ENCODE measurements around the gene RANBP17.

RANBP17 gene

DNA sequence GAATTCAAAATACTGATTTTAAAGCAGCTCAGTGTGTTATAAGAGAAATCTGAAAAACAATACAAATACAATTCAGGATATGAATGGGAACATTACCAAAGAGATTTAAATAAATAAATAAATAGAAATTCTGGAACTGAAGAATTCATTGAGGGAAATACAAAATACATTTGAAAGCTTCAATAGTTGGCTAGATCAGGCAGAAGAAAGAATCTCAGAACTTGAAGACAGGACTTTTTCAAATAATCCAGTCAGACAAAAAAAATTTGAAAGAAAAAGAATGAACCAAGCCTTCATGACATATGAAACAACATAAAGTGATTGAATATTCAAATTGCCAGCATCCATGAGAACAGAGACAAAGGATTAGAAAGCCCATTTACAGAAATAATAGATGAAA lies 387.6 kb downstream of the RANBP17 start:
- Histone ChIP-seq H3K9ac (no peak overlapping the region), H3K4me3 (ENCODE audit: low read depth, low read length) (no peak overlapping the region), H3K4me2 (ENCODE audit: low read length) (no peak overlapping the region), H3K4me1 (no peaks in the 10 kb centered on the region), H3K9me3 (ENCODE audit: control insufficient read depth, low read length) (no peaks in the 10 kb centered on the region), H3K36me3 (ENCODE audit: control insufficient read depth, insufficient read depth, low read length) (no peaks in the 10 kb centered on the region), H3K27me3 (ENCODE audit: control insufficient read depth, insufficient read depth, low read length) (no peaks in the 10 kb centered on the region), H3K79me2 (no peaks in the 10 kb centered on the region), H3K27ac (no peak overlapping the region), H2AFZ (no peak overlapping the region)
- TF ChIP-seq, protein P1, sequence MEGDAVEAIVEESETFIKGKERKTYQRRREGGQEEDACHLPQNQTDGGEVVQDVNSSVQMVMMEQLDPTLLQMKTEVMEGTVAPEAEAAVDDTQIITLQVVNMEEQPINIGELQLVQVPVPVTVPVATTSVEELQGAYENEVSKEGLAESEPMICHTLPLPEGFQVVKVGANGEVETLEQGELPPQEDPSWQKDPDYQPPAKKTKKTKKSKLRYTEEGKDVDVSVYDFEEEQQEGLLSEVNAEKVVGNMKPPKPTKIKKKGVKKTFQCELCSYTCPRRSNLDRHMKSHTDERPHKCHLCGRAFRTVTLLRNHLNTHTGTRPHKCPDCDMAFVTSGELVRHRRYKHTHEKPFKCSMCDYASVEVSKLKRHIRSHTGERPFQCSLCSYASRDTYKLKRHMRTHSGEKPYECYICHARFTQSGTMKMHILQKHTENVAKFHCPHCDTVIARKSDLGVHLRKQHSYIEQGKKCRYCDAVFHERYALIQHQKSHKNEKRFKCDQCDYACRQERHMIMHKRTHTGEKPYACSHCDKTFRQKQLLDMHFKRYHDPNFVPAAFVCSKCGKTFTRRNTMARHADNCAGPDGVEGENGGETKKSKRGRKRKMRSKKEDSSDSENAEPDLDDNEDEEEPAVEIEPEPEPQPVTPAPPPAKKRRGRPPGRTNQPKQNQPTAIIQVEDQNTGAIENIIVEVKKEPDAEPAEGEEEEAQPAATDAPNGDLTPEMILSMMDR (IDR thresholded peaks at IDR 0.05), result no peak

DNA sequence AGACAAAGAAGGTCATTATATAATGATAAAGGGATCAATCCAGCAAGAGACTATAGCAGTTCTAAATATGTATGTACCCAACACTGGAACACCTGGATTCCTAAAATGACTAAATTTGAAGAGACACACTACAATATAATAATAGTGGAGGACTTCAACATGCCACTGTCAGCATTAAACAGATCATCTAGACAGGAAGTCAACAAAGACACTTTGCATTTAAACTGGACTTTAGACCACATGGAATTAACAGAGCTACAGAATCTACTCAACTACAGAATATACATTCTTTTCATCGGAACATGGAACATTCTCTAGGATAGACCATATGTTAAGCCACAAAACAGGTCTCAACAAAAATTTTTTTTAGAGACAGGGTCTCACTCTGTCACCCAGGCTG lies 388.9 kb downstream of the RANBP17 start:
- Histone ChIP-seq H3K79me2 (no peaks in the 10 kb centered on the region), H3K36me3 (ENCODE audit: control insufficient read depth, insufficient read depth, low read length) (no peaks in the 10 kb centered on the region)

DNA sequence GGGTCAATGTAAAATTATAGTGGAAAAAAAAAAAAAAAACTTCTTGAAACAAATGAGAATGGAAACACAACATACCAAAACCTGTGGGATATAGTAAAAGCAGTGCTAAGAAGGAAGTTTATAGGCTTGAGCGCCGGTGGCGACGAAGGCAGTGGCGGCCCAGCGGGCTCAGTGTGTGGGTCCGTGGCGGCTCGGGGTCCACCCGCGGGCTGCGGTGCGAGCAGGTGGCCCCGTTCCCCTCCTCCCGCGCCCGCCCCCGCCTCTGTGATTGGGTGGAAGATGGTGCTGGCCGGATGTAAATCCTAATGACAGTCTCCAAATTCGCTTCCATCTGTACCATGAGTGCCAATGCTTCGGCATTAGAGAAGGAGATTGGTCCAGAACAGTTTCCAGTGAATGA lies 389.7 kb downstream of the RANBP17 start:
- Histone ChIP-seq H3K4me2 (ENCODE audit: low read length) (no peak overlapping the region), H3K27me3 (ENCODE audit: control insufficient read depth, insufficient read depth, low read length) (no peaks in the 10 kb centered on the region), H3K9ac (no peak overlapping the region), H2AFZ (no peak overlapping the region), H3K27ac (no peak overlapping the region), H3K36me3 (ENCODE audit: control insufficient read depth, insufficient read depth, low read length) (no peaks in the 10 kb centered on the region), H3K4me1 (no peaks in the 10 kb centered on the region), H3K79me2 (no peaks in the 10 kb centered on the region), H3K4me3 (ENCODE audit: low read depth, low read length) (no peak overlapping the region), H3K9me3 (ENCODE audit: control insufficient read depth, low read length) (no peaks in the 10 kb centered on the region)
- TF ChIP-seq, protein P1 (IDR thresholded peaks at IDR 0.05), result no peak

More for the DNA sequence above, 388.9 kb downstream of the RANBP17 start:
- Histone ChIP-seq H3K27me3 (ENCODE audit: control insufficient read depth, insufficient read depth, low read length) (no peaks in the 10 kb centered on the region), H3K4me3 (ENCODE audit: low read depth, low read length) (no peak overlapping the region), H3K9me3 (ENCODE audit: control insufficient read depth, low read length) (no peaks in the 10 kb centered on the region), H2AFZ (no peak overlapping the region), H3K9ac (no peak overlapping the region), H3K4me1 (no peaks in the 10 kb centered on the region), H3K4me2 (ENCODE audit: low read length) (no peak overlapping the region), H3K27ac (no peak overlapping the region)
- TF ChIP-seq, protein P1 (IDR thresholded peaks at IDR 0.05), result no peak

DNA sequence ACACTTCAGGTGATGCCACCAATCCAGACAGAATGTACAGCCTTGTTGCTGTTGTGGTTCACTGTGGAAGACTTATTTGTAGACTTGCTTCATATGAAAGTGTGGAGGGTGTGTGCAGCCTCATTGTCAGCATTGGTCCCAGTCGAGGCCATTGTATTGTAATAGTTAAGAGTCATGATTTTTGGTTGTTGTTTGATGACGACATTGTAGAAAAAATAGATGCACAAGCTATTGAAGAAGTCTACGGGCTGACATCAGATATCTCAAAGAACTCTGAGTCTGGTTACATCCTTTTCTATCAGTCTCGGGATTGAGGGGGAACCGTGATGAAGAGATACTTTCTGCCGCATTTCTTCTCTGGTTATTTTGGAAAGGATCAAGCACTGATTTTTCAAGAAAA lies 390.9 kb downstream of the RANBP17 start:
- TF ChIP-seq, protein P1 (IDR thresholded peaks at IDR 0.05), result no peak
- Histone ChIP-seq H3K27me3 (ENCODE audit: control insufficient read depth, insufficient read depth, low read length) (no peaks in the 10 kb centered on the region), H3K36me3 (ENCODE audit: control insufficient read depth, insufficient read depth, low read length) (no peaks in the 10 kb centered on the region), H3K79me2 (no peaks in the 10 kb centered on the region), H3K9me3 (ENCODE audit: control insufficient read depth, low read length) (no peaks in the 10 kb centered on the region), H3K4me2 (ENCODE audit: low read length) (no peak overlapping the region), H2AFZ (no peak overlapping the region), H3K9ac (no peak overlapping the region), H3K4me3 (ENCODE audit: low read depth, low read length) (no peak overlapping the region), H3K27ac (no peak overlapping the region), H3K4me1 (no peaks in the 10 kb centered on the region)

DNA sequence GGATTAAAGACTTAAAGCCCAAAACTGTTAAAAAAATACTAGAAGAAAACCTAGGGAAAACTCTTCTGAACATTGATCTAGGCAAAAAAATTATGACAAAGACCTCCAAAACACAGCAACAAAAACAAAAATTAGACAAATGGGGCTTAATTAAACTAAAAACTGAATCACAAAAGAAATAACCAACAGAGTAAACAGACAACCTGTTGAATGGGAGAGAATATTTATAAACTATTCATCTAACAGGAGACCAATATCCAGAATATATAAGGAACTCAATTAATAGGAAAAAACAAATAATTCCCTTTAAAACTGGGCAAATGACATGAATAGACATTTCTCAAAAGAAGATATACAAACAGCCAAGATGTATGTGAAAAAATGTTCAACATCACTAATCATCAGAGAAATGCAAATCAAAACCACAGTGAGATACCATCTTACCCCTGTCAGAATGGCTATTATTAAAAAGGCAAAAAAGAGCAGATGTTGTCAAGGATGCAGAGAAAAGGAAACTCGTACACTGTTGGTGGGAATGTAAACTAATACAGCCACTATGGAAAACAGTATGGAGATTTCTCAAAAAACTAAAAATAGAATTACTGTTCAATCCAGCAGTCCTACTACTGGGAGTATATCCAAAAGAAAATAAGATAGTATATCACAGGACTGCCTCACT lies 397.1 kb downstream of the RANBP17 start:
- TF ChIP-seq, protein P1 (IDR thresholded peaks at IDR 0.05), result no peak
- Histone ChIP-seq H3K36me3 (ENCODE audit: control insufficient read depth, insufficient read depth, low read length) (no peaks in the 10 kb centered on the region), H3K27me3 (ENCODE audit: control insufficient read depth, insufficient read depth, low read length) (no peaks in the 10 kb centered on the region), H3K27ac (no peak overlapping the region), H3K4me3 (ENCODE audit: low read depth, low read length) (no peak overlapping the region), H3K9ac (no peak overlapping the region), H3K79me2 (no peaks in the 10 kb centered on the region), H3K9me3 (ENCODE audit: control insufficient read depth, low read length) (no peaks in the 10 kb centered on the region), H2AFZ (no peak overlapping the region), H3K4me2 (ENCODE audit: low read length) (no peak overlapping the region), H3K4me1 (no peaks in the 10 kb centered on the region)
